T-cell (primary cell): Measurements from ENCODE around the gene SH3GLB1. TPM values are rescaled to one million over a fixed set of nuclear protein-coding genes. Genes with fewer than 3 reads are reported as not detected.

Experiments
- ATAC-seq, 4 experiments: fragments of 200-7000 bp in 3 of 4; fragments of 150-1000 bp in 1 of 4; cut with Tn5 transposase; replicated peaks in 1 of 4; 1 replicate in 3 of 4; 2 replicates in 1 of 4; pipeline ENCODE4 v1.10.0; 2021; ENCODE audit warnings: moderate library complexity in 3 of 4, mild to moderate bottlenecking in 2 of 4, moderate number of reproducible peaks in 1 of 4
- CTCF ChIA-PET, 2 donors: fragments of 300-600 bp; sonication (Branson Sonifier 250); formaldehyde crosslinking; loops; one replicate each; lab custom pipeline; 2022; ENCODE audit warnings: antibody characterized with exemption in 2 of 2; lab: Charles Lee
- POLR2A ChIA-PET, 2 donors: fragments of 300-600 bp; sonication (Branson Sonifier 250); formaldehyde crosslinking; loops; one replicate each; lab custom pipeline; 2022; ENCODE audit warnings: antibody characterized with exemption in 2 of 2; lab: Charles Lee
- DNase-seq, 35 experiments: peaks; one replicate each; pipeline versions ENCODE4 v3.0.0 to v3.0.0-alpha.2; 2013 to 2023
- H3K27ac ChIP-seq: one replicate; pipeline ENCODE4 v1.5.1; 2013; ENCODE audit warnings: low read length
- H3K27me3 ChIP-seq, 2 experiments: replicated peaks in 1 of 2; 1 replicate in 1 of 2; 2 replicates in 1 of 2; pipeline versions ENCODE4 v1.6.1 to v1.7.0; 2013; ENCODE audit warnings: low read length in 1 of 2, mixed read lengths in 1 of 2; ENCODE audit not compliant: control insufficient read depth in 2 of 2, insufficient read depth in 2 of 2; ENCODE audit errors: extremely low read depth in 1 of 2
- H3K36me3 ChIP-seq, 2 donors: 1 replicate in 1 of 2; 2 replicates in 1 of 2; pipeline versions ENCODE4 v1.6.1 to v1.7.0; 2013; ENCODE audit warnings: low read length in 1 of 2; ENCODE audit not compliant: control insufficient read depth in 2 of 2, insufficient read depth in 1 of 2; ENCODE audit errors: extremely low read depth in 1 of 2
- H3K4me1 ChIP-seq, 2 experiments: 1 replicate in 1 of 2; 2 replicates in 1 of 2; pipeline versions ENCODE4 v1.6.1 to v1.7.0; 2013; ENCODE audit warnings: low read length in 2 of 2, mixed read lengths in 1 of 2; ENCODE audit not compliant: insufficient read depth in 2 of 2, control insufficient read depth in 1 of 2; ENCODE audit errors: extremely low read depth in 1 of 2
- H3K4me3 ChIP-seq, 2 donors: 1 replicate in 1 of 2; 2 replicates in 1 of 2; pipeline versions ENCODE4 v1.5.1 to v1.7.0; 2013; ENCODE audit warnings: mild to moderate bottlenecking in 2 of 2, low read length in 1 of 2, moderate library complexity in 1 of 2; ENCODE audit not compliant: control insufficient read depth in 1 of 2; ENCODE audit errors: extremely low read depth in 1 of 2
- H3K9me3 ChIP-seq: 2 replicates; pipeline ENCODE4 v1.7.0; 2013
- H3K27ac Mint-ChIP-seq, 2 donors: one replicate each; pipeline ENCODE4 v1.8.0; 2020 to 2021; ENCODE audit warnings: mild to moderate bottlenecking in 2 of 2, mixed read lengths in 2 of 2
- H3K27me3 Mint-ChIP-seq, 2 donors: one replicate each; pipeline ENCODE4 v1.8.0; 2021 to 2022; ENCODE audit warnings: mixed read lengths in 2 of 2
- H3K36me3 Mint-ChIP-seq: one replicate; pipeline ENCODE4 v1.8.0; 2021; ENCODE audit warnings: mixed read lengths
- H3K4me1 Mint-ChIP-seq, 3 donors: one replicate each; pipeline ENCODE4 v1.8.0; 2020 to 2022; ENCODE audit warnings: mixed read lengths in 3 of 3, mild to moderate bottlenecking in 1 of 3
- H3K4me3 Mint-ChIP-seq, 3 donors: one replicate each; pipeline ENCODE4 v1.8.0; 2020 to 2022; ENCODE audit warnings: mild to moderate bottlenecking in 3 of 3, mixed read lengths in 3 of 3, moderate library complexity in 3 of 3
- H3K9me3 Mint-ChIP-seq, 3 donors: one replicate each; pipeline ENCODE4 v1.8.0; 2020 to 2022; ENCODE audit warnings: mixed read lengths in 3 of 3
- WGBS: methylation state at CpG from one replicate; pipeline ENCODE4 v1.1.5; 2013; ENCODE audit warnings: missing lambda C conversion rate; ENCODE audit not compliant: insufficient coverage; 5-methylcytosine and 5-hydroxymethylcytosine counted together
- total RNA-seq, 35 experiments: library from RNA in 6 of 35; stranded (reverse) in 6 of 35; fragments of 120-200 nt in 1 of 35; gene quantifications; one replicate each; pipeline versions ENCODE4 v1.2.1 to v1.2.4 and lab custom pipeline; 2013 to 2026

The SH3GLB1 gene
- total RNA-seq, 5 donors from 2014 or later (not counting 1 experiment from before 2014, with no cell fraction given), result 42.2 to 48.0 (median 45.8) TPM

- peaks cover 6 to 9% of the 10 kb centered on the region in 2 donors for H3K27me3 Mint-ChIP-seq
- Histone ChIP-seq H3K9me3 (no peaks in the 10 kb centered on the region), H3K36me3 (peaks cover 0 to 3% of the 10 kb centered on the region in 2 donors), H3K4me1 (no peaks in the 10 kb centered on the region), H3K27me3 (peaks cover 0 to 6% of the 10 kb centered on the region in 2 experiments), H3K27ac (no peak overlapping the region), H3K4me3 (no peak overlapping the region)
- H3K4me3 Mint-ChIP-seq, result no peak overlapping the region
- peak overlapping the region in 1 of 2 donors; percentile 34 for H3K27ac Mint-ChIP-seq
- H3K9me3 Mint-ChIP-seq, result no peaks in the 10 kb centered on the region
- DNase-seq, result no peak
- ChIA-PET CTCF (no interaction called here), POLR2A (interaction anchor here in 1 of 2 donors (0.6 kb wide), 1 partner anchor 187 kb away, joined by 3 read pairs; no protein-coding TSS in a partner anchor)
- no peaks in the 10 kb centered on the region for H3K4me1 Mint-ChIP-seq
- peaks cover 10% of the 10 kb centered on the region for H3K36me3 Mint-ChIP-seq
- ATAC-seq, result no peak
- WGBS, result 100% methylated on average over 2 of the region's 5 CpGs
Measured at GRCh38 chr1:86750530-86750929, 46.2 kb downstream of the SH3GLB1 start.

DNA sequence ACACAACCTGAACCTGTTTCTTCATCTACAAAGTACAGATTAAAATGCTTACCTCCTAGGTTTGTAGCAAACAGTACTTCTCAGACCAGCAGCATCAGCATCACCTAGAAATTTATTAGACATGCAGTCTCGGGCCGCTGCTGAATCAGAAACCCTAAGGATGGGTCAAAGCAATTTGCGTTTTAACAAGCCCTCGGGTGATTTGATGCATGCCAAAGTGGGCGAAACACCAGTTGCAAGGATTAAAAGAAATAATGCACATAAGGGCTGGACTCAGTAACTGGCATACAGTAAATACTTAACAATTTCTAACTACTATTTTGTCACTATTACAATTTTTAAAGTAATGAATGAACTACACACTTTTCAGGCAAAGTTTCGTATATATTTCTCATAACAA, 47.5 kb downstream of the SH3GLB1 start:
- Mint-ChIP-seq H3K27me3 (peaks cover 15 to 19% of the 10 kb centered on the region in 2 donors), H3K4me1 (no peaks in the 10 kb centered on the region), H3K36me3 (peaks cover 4% of the 10 kb centered on the region), H3K4me3 (no peak overlapping the region), H3K9me3 (no peaks in the 10 kb centered on the region), H3K27ac (no peak overlapping the region)
- 100% methylated on average over 5 of the region's 6 CpGs for WGBS
- Histone ChIP-seq H3K36me3 (peaks cover 0 to 3% of the 10 kb centered on the region in 2 donors), H3K4me1 (no peaks in the 10 kb centered on the region), H3K4me3 (no peak overlapping the region), H3K27me3 (peaks cover 0 to 9% of the 10 kb centered on the region in 2 experiments), H3K27ac (no peak overlapping the region), H3K9me3 (no peaks in the 10 kb centered on the region)
- ATAC-seq (no peak), DNase-seq (no peak)
- CTCF ChIA-PET, result interaction anchor here in 1 of 2 donors (1.2 kb wide), 1 partner anchor 372 kb away, joined by 3 read pairs; no protein-coding TSS in a partner anchor
- POLR2A ChIA-PET, result no interaction called here

DNA sequence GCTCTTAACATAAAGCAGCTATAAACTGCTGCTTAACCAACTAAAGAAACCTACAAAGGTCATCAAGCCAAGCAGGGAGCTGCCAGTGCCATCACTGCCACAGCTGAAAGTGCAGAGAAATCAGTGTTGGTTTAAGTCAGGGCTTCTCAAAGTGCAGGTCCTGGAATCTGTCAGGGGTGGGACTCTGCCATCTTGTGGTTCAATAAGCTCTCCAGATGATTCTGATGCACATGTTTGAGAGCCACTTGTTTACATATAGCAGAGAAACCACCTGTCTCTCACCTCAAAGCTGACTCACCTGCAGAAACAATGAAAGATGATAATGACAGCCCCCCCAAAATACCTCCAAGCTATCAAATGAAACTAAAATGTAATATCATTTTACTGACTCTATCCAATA, 49.3 kb downstream of the SH3GLB1 start:
- POLR2A ChIA-PET, result no interaction called here
- H3K27me3 Mint-ChIP-seq, result peaks cover 15 to 19% of the 10 kb centered on the region in 2 donors

GRCh38 chr1:86754265-86754974, 50.0 kb downstream of the SH3GLB1 start:
- POLR2A ChIA-PET, result interaction anchor here in 1 of 2 donors (0.6 kb wide), 1 partner anchor 161 kb away, joined by 3 read pairs; no protein-coding TSS in a partner anchor
- no peaks in the 10 kb centered on the region for H3K36me3 Mint-ChIP-seq
- ATAC-seq, result no peak

More for the DNA sequence above, 49.3 kb downstream of the SH3GLB1 start:
- H3K9me3 ChIP-seq, result no peaks in the 10 kb centered on the region
- no peaks in the 10 kb centered on the region for H3K4me1 ChIP-seq
- H3K4me1 Mint-ChIP-seq, result no peaks in the 10 kb centered on the region
- no peaks in the 10 kb centered on the region for H3K36me3 Mint-ChIP-seq
- H3K4me3 ChIP-seq, result no peak overlapping the region
- no peaks in the 10 kb centered on the region for H3K36me3 ChIP-seq
- peak in 1 of 35 experiments; percentile 28 for DNase-seq
- no peaks in the 10 kb centered on the region for H3K9me3 Mint-ChIP-seq
- CTCF ChIA-PET, result interaction anchor here (0.7 to 1.1 kb wide), 2 partner anchors 49 to 144 kb away, joined by 3 to 4 read pairs; partner anchors contain the start of gene SH3GLB1 (in 1 of the 2)
- ATAC-seq, result peak in 3 of 4 experiments; percentile 46 to 64 (median 47)
- no peak overlapping the region for H3K4me3 Mint-ChIP-seq
- no peak overlapping the region for H3K27ac Mint-ChIP-seq
- H3K27me3 ChIP-seq, result peaks cover 0 to 9% of the 10 kb centered on the region in 2 experiments
- H3K27ac ChIP-seq, result no peak overlapping the region

GRCh38 chr1:86756062-86756406, 51.7 kb downstream of the SH3GLB1 start:
- H3K27me3 Mint-ChIP-seq, result peaks cover 15 to 19% of the 10 kb centered on the region in 2 donors
- ATAC-seq (no peak), DNase-seq (no peak)
- no peak overlapping the region for H3K4me3 ChIP-seq
- H3K4me1 Mint-ChIP-seq, result no peaks in the 10 kb centered on the region
- H3K36me3 Mint-ChIP-seq, result no peaks in the 10 kb centered on the region
- POLR2A ChIA-PET, result no interaction called here
- no peaks in the 10 kb centered on the region for H3K9me3 ChIP-seq
- H3K4me3 Mint-ChIP-seq, result no peak overlapping the region
- no peaks in the 10 kb centered on the region for H3K36me3 ChIP-seq
- no peak overlapping the region for H3K27ac ChIP-seq
- CTCF ChIA-PET, result interaction anchor here in 1 of 2 donors (0.7 kb wide), 1 partner anchor 16 kb away, joined by 5 read pairs; no protein-coding TSS in a partner anchor
- peaks cover 3 to 8% (median 5%) of the 10 kb centered on the region in 3 donors for H3K9me3 Mint-ChIP-seq
- H3K27me3 ChIP-seq, result peaks cover 0 to 9% of the 10 kb centered on the region in 2 experiments
- H3K4me1 ChIP-seq, result no peaks in the 10 kb centered on the region
- H3K27ac Mint-ChIP-seq, result no peak overlapping the region

More at GRCh38 chr1:86754265-86754974, 50.0 kb downstream of the SH3GLB1 start:
- Mint-ChIP-seq H3K4me1 (no peaks in the 10 kb centered on the region), H3K4me3 (no peak overlapping the region), H3K27ac (no peak overlapping the region), H3K9me3 (no peaks in the 10 kb centered on the region), H3K27me3 (peaks cover 15 to 19% of the 10 kb centered on the region in 2 donors)
- no peaks in the 10 kb centered on the region for H3K9me3 ChIP-seq
- no peak overlapping the region for H3K27ac ChIP-seq
- peaks cover 0 to 9% of the 10 kb centered on the region in 2 experiments for H3K27me3 ChIP-seq
- H3K4me3 ChIP-seq, result no peak overlapping the region
- WGBS, result 70% methylated on average over 2 of the region's 4 CpGs
- no peak for DNase-seq
- CTCF ChIA-PET, result interaction anchor here (0.6 to 1.1 kb wide), 3 partner anchors 50 to 220 kb away, joined by 3 to 4 read pairs (median 3); partner anchors contain the start of gene SH3GLB1 (in 1 of the 2)
- H3K4me1 ChIP-seq, result no peaks in the 10 kb centered on the region
- no peaks in the 10 kb centered on the region for H3K36me3 ChIP-seq

GRCh38 chr1:86757272-86757984, 53.1 kb downstream of the SH3GLB1 start:
- H3K27me3 ChIP-seq, result peaks cover 0 to 9% of the 10 kb centered on the region in 2 experiments

More at GRCh38 chr1:86757272-86757984, 53.1 kb downstream of the SH3GLB1 start:
- H3K4me3 ChIP-seq, result no peak overlapping the region
- no peaks in the 10 kb centered on the region for H3K4me1 Mint-ChIP-seq
- no peak overlapping the region for H3K27ac ChIP-seq
- WGBS, result 94% methylated on average over 3 of the region's 14 CpGs
- H3K27me3 Mint-ChIP-seq, result peaks cover 18 to 19% of the 10 kb centered on the region in 2 donors
- H3K4me1 ChIP-seq, result no peaks in the 10 kb centered on the region
- H3K9me3 Mint-ChIP-seq, result peaks cover 3 to 8% (median 5%) of the 10 kb centered on the region in 3 donors
- POLR2A ChIA-PET, result interaction anchor here in 1 of 2 donors (0.7 kb wide), 1 partner anchor 17 kb away, joined by 3 read pairs; no protein-coding TSS in a partner anchor
- CTCF ChIA-PET, result no interaction called here
- no peak overlapping the region for H3K27ac Mint-ChIP-seq
- no peaks in the 10 kb centered on the region for H3K36me3 ChIP-seq
- ATAC-seq (no peak), DNase-seq (no peak)
- no peaks in the 10 kb centered on the region for H3K9me3 ChIP-seq
- H3K36me3 Mint-ChIP-seq, result no peaks in the 10 kb centered on the region
- H3K4me3 Mint-ChIP-seq, result no peak overlapping the region
